Measurements from ENCODE around the gene PRDM16. TPM values are rescaled to one million over a fixed set of nuclear protein-coding genes. Genes with fewer than 3 reads are reported as not detected.
A peak's percentile ranks its signal among the peaks of the same experiment; 100 is the strongest.

PRDM16 gene
- total and polyA plus RNA-seq, 2 of the 13 experiments (the other 11 are each of a cell fraction or from before 2014, with no cell fraction given) = 0.15 to 0.81 TPM

GRCh38 chr1:3460672-3461131 is 391.7 kb downstream of the PRDM16 start (continued):
- TF ChIP-seq SNAPC2 (CRISPR knock-in tag; IDR thresholded peaks at IDR 0.05) = no peak
- TF ChIP-seq CEBPG (CRISPR knock-in tag; IDR thresholded peaks at IDR 0.05) = no peak
- TF ChIP-seq ZIK1 (CRISPR knock-in tag; IDR thresholded peaks at IDR 0.05; ENCODE audit: borderline replicate concordance, low read depth) = 0 out of 2 replicates have a peak, but pooled peaks have one; percentile 7
- no peak for TF ChIP-seq TBX2 (CRISPR knock-in tag; IDR thresholded peaks at IDR 0.05; ENCODE audit: borderline replicate concordance)
- TF ChIP-seq NCOA1 (CRISPR knock-in tag; IDR thresholded peaks at IDR 0.05) = no peak
- TF ChIP-seq RAD51 (IDR thresholded peaks at IDR 0.05; ENCODE audit: borderline replicate concordance) = no peak
- TF ChIP-seq, protein P1, sequence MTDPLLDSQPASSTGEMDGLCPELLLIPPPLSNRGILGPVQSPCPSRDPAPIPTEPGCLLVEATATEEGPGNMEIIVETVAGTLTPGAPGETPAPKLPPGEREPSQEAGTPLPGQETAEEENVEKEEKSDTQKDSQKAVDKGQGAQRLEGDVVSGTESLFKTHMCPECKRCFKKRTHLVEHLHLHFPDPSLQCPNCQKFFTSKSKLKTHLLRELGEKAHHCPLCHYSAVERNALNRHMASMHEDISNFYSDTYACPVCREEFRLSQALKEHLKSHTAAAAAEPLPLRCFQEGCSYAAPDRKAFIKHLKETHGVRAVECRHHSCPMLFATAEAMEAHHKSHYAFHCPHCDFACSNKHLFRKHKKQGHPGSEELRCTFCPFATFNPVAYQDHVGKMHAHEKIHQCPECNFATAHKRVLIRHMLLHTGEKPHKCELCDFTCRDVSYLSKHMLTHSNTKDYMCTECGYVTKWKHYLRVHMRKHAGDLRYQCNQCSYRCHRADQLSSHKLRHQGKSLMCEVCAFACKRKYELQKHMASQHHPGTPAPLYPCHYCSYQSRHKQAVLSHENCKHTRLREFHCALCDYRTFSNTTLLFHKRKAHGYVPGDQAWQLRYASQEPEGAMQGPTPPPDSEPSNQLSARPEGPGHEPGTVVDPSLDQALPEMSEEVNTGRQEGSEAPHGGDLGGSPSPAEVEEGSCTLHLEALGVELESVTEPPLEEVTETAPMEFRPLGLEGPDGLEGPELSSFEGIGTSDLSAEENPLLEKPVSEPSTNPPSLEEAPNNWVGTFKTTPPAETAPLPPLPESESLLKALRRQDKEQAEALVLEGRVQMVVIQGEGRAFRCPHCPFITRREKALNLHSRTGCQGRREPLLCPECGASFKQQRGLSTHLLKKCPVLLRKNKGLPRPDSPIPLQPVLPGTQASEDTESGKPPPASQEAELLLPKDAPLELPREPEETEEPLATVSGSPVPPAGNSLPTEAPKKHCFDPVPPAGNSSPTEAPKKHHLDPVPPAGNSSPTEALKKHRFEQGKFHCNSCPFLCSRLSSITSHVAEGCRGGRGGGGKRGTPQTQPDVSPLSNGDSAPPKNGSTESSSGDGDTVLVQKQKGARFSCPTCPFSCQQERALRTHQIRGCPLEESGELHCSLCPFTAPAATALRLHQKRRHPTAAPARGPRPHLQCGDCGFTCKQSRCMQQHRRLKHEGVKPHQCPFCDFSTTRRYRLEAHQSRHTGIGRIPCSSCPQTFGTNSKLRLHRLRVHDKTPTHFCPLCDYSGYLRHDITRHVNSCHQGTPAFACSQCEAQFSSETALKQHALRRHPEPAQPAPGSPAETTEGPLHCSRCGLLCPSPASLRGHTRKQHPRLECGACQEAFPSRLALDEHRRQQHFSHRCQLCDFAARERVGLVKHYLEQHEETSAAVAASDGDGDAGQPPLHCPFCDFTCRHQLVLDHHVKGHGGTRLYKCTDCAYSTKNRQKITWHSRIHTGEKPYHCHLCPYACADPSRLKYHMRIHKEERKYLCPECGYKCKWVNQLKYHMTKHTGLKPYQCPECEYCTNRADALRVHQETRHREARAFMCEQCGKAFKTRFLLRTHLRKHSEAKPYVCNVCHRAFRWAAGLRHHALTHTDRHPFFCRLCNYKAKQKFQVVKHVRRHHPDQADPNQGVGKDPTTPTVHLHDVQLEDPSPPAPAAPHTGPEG (CRISPR knock-in tag; IDR thresholded peaks at IDR 0.05) = no peak
- peak; percentile 62 for TF ChIP-seq MED1 (CRISPR knock-in tag; IDR thresholded peaks at IDR 0.05)
- TF ChIP-seq MAX (IDR thresholded peaks at IDR 0.05) = no peak
- no peak for TF ChIP-seq ATF1 (CRISPR knock-in tag; IDR thresholded peaks at IDR 0.05)
- TF ChIP-seq, protein P2, sequence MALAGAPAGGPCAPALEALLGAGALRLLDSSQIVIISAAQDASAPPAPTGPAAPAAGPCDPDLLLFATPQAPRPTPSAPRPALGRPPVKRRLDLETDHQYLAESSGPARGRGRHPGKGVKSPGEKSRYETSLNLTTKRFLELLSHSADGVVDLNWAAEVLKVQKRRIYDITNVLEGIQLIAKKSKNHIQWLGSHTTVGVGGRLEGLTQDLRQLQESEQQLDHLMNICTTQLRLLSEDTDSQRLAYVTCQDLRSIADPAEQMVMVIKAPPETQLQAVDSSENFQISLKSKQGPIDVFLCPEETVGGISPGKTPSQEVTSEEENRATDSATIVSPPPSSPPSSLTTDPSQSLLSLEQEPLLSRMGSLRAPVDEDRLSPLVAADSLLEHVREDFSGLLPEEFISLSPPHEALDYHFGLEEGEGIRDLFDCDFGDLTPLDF (CRISPR knock-in tag; IDR thresholded peaks at IDR 0.05) = no peak
- no peak for TF ChIP-seq NFYC (CRISPR knock-in tag; IDR thresholded peaks at IDR 0.05)
- TF ChIP-seq ZFP62 (CRISPR knock-in tag; IDR thresholded peaks at IDR 0.05) = no peak
- no peak for TF ChIP-seq SAFB2 (CRISPR knock-in tag; IDR thresholded peaks at IDR 0.05; ENCODE audit: borderline replicate concordance, low read depth)
- no peak for TF ChIP-seq PRMT3 (CRISPR knock-in tag; IDR thresholded peaks at IDR 0.05; ENCODE audit: borderline replicate concordance, low read depth)
- TF ChIP-seq ZNF484 (CRISPR knock-in tag; IDR thresholded peaks at IDR 0.05; ENCODE audit: borderline replicate concordance, low read depth) = no peak
- TF ChIP-seq, protein P3, sequence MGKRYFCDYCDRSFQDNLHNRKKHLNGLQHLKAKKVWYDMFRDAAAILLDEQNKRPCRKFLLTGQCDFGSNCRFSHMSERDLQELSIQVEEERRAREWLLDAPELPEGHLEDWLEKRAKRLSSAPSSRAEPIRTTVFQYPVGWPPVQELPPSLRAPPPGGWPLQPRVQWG (CRISPR knock-in tag; IDR thresholded peaks at IDR 0.05; ENCODE audit: borderline replicate concordance, low read depth) = no peak
- TF ChIP-seq ZNF619 (CRISPR knock-in tag; IDR thresholded peaks at IDR 0.05) = no peak
- no peak for TF ChIP-seq ZNF256 (CRISPR knock-in tag; conservative IDR thresholded peaks at IDR 0.05)
- no peak for TF ChIP-seq BORCS8-MEF2B (CRISPR knock-in tag; IDR thresholded peaks at IDR 0.05)
- 0 out of 2 replicates have a peak, but pooled peaks have one; percentile 22 for TF ChIP-seq ARNTL (CRISPR knock-in tag; IDR thresholded peaks at IDR 0.05)
- no peak for TF ChIP-seq ZNF205 (CRISPR knock-in tag; IDR thresholded peaks at IDR 0.05)
- no peak for TF ChIP-seq HBP1 (CRISPR knock-in tag; IDR thresholded peaks at IDR 0.05; ENCODE audit: low read depth)
- TF ChIP-seq PCBP1 (IDR thresholded peaks at IDR 0.05; ENCODE audit: borderline replicate concordance, low read depth, low read length) = no peak
